ENCODE data around the gene IL20RB.
"Not testable (repeated sequence)": the region's sequence is repeated elsewhere in the genome, so short reads cannot be mapped to it uniquely, and the experiment has no call there.

The IL20RB gene

DNA sequence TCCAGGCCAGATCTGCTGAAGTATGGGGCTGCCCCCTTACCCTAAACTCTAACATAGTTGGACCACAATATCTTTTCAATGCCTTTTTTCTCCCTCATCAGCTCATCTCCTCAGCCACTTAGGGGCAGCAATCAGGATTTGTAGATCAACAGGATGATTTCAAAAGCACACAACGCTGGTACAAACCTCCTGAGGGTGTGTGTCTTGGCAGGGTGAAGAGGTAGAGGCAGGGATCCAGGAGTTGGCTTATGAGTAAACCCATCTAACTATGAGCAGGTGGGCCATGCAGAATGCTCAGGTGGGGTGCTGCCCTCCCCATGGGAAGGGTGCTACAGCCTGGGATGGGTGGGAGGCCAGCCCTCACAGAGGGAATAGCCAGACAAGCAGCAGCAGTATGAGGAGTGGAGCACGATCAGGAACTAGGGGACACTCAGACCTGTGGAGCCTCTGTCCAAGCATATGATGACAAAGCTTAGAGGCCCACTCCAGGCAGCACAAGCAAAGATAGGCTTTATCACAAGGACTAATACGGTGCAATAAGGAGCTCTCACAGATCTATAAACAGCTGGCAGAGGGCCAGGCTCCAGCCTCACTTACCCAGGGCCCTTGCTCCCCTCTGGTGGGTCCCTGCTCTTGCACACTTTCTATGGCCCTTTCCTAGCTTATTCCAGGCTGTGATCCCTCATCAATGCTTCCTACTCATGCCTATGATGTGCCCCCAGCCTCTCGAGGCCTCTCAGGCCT is 32.2 kb downstream of the IL20RB start:
- DNase-seq = no peak

DNA sequence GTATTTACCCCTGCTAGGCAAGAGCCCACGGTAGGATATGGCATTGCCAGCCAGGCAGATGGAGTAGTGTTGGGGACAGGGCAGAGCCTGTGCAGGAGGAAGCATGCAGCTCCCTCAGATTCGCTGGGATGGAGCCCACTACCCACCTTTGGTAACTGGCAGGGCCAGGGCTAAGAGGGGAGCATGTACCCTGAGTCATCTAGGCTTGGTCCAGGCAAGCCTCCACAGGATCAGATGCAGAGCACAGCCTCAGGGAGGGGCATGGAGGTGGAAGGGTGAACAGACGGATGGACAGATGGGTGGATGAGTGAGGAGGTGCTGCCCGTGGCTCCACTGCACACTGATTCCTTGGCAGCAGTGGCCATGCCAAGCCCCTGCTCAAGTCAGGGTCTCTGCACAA is 33.0 kb downstream of the IL20RB start:
- DNase-seq = no peak

- no peak for DNase-seq
These were observed 34.3 kb downstream of the IL20RB start for GRCh38 chr3:136992115-136992514.

DNA sequence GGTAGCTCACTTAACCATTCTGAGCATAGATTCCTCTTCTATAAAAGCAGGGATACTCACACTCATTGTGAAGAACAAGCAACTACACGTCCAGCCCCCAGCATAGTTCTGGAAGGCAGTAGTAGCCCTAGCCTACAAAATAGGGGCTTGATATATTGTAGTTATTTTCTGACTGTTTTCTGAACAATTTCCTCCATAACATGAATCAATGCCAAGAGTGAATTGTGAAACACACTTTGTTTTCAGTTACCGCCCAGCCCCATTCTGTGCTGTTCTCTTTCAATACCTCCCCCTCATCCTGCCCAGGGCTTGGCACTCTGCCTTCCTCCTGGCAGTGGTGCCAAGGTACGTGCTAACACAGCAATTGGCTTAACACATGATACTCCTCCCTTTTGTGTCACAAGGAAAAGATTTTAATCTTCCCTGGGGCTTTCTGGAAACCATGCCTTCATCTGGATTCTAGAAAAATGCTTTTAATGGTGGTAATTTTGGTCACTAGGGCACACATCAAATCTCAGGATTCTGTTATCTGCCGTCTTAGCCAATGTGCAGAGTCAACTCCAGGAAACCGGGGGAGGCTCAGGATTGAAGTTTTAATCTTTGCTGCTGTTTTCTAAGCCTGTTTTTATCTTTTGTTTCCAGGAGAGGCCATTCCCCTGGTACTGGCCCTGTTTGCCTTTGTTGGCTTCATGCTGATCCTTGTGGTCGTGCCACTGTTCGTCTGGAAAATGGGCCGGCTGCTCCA is 37.2 kb downstream of the IL20RB start:
- DNase-seq = no peak

DNA sequence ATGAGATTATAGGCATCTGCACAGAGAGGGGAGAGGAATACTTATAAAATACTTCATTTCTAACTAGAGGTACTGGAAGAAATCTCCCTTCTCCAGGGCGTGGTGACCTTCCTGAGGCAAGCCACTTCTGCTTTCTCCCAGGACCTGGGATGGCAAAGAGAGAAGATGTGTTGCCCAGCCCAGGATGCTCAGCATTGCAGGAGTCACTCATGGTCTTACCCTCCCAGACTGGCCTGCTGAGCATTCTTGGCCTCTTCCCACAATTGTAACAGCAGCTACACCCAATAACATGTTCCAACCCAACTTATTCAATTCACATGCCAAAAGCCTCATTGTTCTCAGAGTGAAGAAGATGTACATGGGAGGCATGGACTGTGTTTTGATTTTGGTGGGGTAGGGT is 37.9 kb downstream of the IL20RB start:
- no peak for DNase-seq

DNA sequence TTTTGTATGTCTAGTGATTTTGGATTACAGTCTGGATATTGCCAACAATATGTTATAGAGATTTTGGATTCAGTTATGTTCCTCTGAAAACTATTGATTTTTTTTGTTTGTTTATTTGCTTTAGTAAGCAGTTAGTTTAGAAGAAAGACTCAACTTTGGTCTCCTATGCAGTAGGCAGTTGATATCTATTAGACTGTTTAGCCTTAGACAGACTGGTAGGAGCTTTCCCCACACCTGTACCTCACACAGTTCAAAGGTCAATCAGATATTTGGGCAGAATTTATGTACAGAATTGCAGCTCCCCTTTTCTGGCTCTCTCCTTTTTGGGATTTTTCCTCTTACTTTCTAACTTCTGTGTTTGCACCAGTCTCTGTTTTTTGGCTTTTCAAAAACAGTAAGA is 42.3 kb downstream of the IL20RB start:
- no peak for DNase-seq

DNA sequence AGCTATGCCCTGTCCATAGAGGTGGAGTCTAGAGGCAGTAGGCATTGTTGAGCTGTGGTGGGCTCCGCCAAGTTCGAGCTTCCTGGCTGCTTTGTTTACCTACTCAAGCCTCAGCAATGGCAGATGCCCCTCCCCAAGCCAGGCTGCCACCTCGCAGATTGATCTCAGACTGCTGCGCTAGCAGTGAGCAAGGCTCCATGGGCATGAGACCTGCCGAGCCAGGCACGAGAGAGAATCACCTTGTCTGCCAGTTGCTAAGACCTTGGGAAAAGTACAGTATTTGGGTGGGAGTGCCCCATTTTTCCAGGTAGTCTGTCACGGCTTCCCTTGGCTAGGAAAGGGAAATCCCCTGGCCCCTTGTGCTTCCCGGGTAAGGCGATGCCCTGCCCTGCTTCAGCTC is 49.6 kb downstream of the IL20RB start:
- DNase-seq = not testable (repeated sequence)

DNA sequence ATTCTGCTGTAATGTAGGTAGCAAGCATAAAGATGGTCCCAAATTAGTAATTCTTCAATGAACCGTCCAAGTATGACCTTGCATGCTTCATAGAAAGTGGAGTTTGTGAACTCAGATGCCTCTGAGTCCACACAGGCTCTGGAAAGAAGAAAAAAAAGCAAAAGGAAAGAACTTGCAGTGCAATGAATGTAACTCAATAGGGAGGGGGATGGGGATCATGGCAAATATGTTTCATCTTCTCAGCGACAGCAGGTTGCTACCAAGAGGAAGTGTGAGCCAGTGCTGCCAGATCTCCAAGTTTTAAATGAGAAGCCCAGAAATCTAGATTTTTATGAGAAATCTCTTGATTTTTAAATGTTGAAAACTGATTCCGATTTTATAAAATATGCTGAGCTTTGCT is 50.3 kb downstream of the IL20RB start:
- no peak for DNase-seq

- DNase-seq = no peak
These were observed 51.2 kb downstream of the IL20RB start for GRCh38 chr3:137008976-137009375.

- no peak for DNase-seq
These were observed 52.4 kb downstream of the IL20RB start for GRCh38 chr3:137010137-137010536.

GRCh38 chr3:137011153-137011552 is 53.4 kb downstream of the IL20RB start:
- no peak for DNase-seq

- DNase-seq = no peak
These were observed 54.3 kb downstream of the IL20RB start for GRCh38 chr3:137012097-137012501.

DNA sequence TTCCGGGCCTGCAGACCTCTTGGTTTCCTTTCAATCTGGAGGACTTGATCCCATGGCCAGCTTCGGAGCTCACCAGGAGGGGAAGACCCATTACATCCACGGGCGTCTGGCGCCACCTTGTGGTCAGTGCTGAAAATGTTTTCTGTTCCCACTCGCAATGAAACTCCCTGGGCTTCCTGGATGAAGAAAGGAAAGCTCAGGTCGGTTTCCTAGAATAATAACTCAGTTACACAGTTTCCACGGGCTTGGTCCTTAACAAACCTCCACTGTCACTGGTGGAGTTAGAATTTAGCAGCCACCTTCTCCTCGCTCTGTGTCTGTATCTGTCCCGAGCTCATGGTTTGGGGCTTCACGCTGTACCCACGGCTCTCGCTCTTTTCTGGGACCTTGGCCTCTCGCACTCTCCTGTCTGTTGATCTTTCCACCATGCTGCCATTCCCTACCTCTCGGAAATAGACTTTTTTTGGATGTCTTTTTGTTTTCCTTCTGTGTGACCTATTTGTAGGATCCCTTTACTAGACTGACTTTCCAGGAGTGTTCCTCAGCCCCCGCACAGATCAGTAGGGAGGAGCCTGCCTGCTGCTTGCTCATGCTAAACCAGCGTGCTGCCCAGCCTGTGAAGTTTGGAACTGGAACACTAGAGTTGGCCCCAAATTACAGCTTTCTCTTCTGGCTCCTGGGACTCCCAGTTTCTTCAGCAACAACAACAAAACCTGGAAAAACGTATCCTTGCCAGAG is 56.3 kb downstream of the IL20RB start:
- DNase-seq = peak; percentile 88 to 89

DNA sequence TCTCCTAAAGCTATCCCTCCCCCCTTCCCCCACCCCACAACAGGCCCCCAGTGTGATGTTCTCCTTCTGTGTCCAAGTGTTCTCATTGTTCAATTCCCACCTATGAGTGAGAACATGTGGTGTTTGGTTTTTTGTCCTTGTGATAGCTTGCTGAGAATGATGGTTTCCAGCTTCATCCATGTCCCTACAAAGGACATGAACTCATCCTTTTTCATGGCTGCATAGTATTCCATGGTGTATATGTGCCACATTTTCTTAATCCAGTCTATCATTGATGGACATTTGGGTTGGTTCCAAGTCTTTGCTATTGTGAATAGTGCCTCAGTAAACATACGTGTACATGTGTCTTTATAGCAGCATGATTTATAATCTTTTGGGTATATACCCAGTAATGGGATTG is 59.5 kb downstream of the IL20RB start:
- not testable (repeated sequence) for DNase-seq

DNA sequence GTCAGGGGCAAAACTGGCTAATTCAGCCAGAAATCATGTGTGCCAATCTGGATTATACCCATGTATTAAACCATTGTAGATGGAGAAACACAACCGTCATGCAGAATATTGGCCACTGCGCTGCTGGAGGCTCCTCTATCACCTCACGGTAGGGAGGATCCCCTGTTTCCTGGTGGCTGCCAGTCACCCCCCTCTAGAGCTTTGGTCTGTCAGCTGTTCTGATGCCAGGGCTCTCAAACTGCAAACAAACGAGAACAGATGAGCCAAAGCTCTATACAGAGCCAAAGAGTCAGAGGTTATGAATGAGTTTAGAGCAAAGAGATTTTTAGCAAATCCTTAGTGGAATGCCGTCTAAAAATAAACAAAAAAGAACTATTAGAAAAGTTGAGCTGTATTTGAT is 62.5 kb downstream of the IL20RB start:
- no peak for DNase-seq

DNA sequence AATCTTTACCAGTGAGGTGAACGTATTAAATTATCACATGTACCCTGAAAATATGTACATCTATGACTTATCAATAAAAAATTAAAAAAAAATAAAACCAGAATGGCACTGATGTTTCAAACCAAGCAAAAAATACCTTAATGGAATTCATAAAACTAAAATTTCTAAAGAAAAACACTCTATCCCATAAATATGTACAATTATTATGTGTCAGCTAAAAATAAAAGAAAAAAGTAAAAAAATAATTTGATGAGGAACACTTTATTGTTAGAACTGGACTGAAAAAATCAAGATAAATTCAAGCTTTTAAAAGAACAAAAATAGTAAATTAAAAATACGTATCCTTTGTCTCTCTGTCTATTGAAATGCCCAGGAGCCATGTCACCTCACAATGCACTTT is 63.1 kb downstream of the IL20RB start:
- no peak for DNase-seq

DNA sequence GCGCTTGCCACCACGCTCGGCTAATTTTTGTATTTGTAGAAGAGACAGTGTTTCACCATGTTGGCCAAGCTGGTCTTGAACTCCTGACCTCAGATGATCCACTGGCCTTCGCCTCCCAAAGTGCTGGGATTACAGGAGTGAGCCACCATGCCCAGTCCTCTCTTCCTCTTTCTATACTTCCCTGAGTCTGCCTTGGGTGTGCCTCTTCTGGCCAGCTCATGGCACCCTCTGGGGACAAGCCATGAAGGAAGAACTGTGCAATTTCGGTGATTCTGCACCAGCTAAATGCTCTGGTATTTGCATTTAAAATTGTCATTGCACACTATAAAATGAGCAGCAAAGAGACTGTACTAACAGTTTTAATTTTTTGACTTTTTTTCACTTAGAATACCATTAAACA is 66.6 kb downstream of the IL20RB start:
- no peak for DNase-seq

GRCh38 chr3:137026701-137027100 is 68.9 kb downstream of the IL20RB start:
- no peak for DNase-seq

GRCh38 chr3:137032465-137033120 is 74.8 kb downstream of the IL20RB start:
- peak; percentile 82 to 92 for DNase-seq

GRCh38 chr3:137035631-137036030 is 77.8 kb downstream of the IL20RB start:
- peak in 1 of 2 donors; percentile 4 for DNase-seq

GRCh38 chr3:137039570-137039969 is 81.8 kb downstream of the IL20RB start:
- DNase-seq = no peak

DNA sequence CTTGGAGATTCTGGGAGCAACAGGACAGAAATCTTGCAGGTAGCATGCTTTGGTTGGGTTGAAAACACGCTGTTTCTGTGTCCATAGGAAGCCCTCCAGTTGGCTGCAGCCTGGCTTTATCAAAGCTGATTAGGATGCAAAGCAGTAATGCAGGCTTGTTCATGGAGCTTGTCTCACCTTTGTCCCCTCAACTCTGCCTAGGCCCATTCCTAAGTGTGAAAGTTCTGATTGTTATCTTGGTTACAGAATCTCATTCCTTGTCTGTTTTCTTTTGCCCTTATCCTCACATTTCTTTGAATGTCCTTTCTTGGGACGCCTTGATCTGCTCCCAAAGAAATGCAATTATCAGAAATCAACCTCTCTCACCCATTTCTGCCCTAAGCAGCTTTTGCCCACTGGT is 83.5 kb downstream of the IL20RB start:
- DNase-seq = no peak

GRCh38 chr3:137041686-137042085 is 83.9 kb downstream of the IL20RB start:
- no peak for DNase-seq
